Pancreas (tissue), 10 donors: ENCODE results near the gene SLCO3A1. TPM values are rescaled to one million over a fixed set of nuclear protein-coding genes. Genes with fewer than 3 reads are reported as not detected.

Experiments
- ATAC-seq, 4 donors: fragments of 200-7000 bp; cut with Tn5 transposase; one replicate each; pipeline versions ENCODE4 v1.8.0 to v1.9.1; 2020; ENCODE audit warnings: mild to moderate bottlenecking in 4 of 4, moderate library complexity in 4 of 4
- DNase-seq, 6 donors: peaks; one replicate each; pipeline ENCODE4 v3.0.0-alpha.2; 2020
- FAIRE-seq: peaks from 2 replicates; lab custom pipeline; 2012; peaks lifted over from hg19 to GRCh38; lab: Jason Lieb, UNC
- H3K27ac ChIP-seq, 4 donors: fragments of 200-600 bp; sonication (generic); 1 replicate in 3 of 4; 2 replicates in 1 of 4; pipeline versions ENCODE4 v1.5.0 to v1.8.0; 2020
- H3K27me3 ChIP-seq, 4 donors: fragments of 200-600 bp; one replicate each; pipeline ENCODE4 v1.8.0; 2021
- H3K36me3 ChIP-seq, 3 donors: fragments of 200-600 bp; sonication (generic) in 1 of 3; one replicate each; pipeline versions ENCODE4 v1.5.0 to v1.8.0; 2020 to 2021
- H3K4me1 ChIP-seq, 3 donors: fragments of 200-600 bp; one replicate each; pipeline ENCODE4 v1.8.0; 2021
- H3K4me3 ChIP-seq, 4 donors: fragments of 200-600 bp; sonication (generic) in 2 of 4; one replicate each; pipeline versions ENCODE4 v1.5.0 to v1.8.0; 2020 to 2021
- H3K9me3 ChIP-seq, 4 donors: fragments of 200-600 bp; one replicate each; pipeline ENCODE4 v1.8.0; 2021
- WGBS, 2 donors: extraction: QIAGEN DNeasy Blood & Tissue Kit; methylation state at CpG; one replicate each; pipeline ENCODE4 v1.1.7; 2013; 5-methylcytosine and 5-hydroxymethylcytosine counted together
- intact Hi-C, 3 donors: fragments of 100-400 bp; cut with DNase I; formaldehyde crosslinking; loops; one replicate each; pipeline versions ENCODE4 v1.11.1 to v1.14.2; 2022
- polyA plus RNA-seq, 2 donors: library from polyadenylated mRNA; stranded (reverse); fragments of 200-250 nt; gene quantifications; one replicate each; pipeline ENCODE4 v1.2.3, GENCODE V29; 2013
- total RNA-seq, 6 donors: library from RNA; stranded (reverse); fragmentation: NEBNext Ultra II Directional in 4 of 6; extraction: Animal tissue kit (Norgen Biotek cat#: 25700) in 4 of 6; gene quantifications; one replicate each; pipeline versions ENCODE4 v1.2.1 to v1.2.4, GENCODE V29; 2021 to 2023
- TF ChIP-seq, protein P1 (sequence below), 4 donors: fragments of 200-600 bp; sonication (generic) in 3 of 4; IDR thresholded peaks; one replicate each; pipeline versions ENCODE4 v1.5.0 to v1.8.0; 2021; ENCODE audit warnings: antibody characterized with exemption in 4 of 4
- donor health status: healthy with polysubstance abuse.
- donor health status: DM: no; HTN: no; CAD: no; lungs with moderate emphysema.
- donor health status: DM: no; HTN: no; CAD: no.
- donor health status: control.
- donor health status: control.
- donor health status: Bipolar disorder and iron deficiency.
- donor health status: DM: yes; HTN: yes; CAD: no.
- donor health status: DM: no; HTN: no; CAD: no.
- donor health status: DM: no; HTN: no; CAD: no.
- donor health status: DM: yes; HTN: yes; CAD: no.

Gene SLCO3A1
- total and polyA plus RNA-seq, 8 donors, result 3.4 to 15.5 (median 6.7) TPM

GRCh38 chr15:92187975-92188374 lies 334.5 kb downstream of the SLCO3A1 start:
- intact Hi-C loops, result no loop called here
- Histone ChIP-seq H3K4me1 (no peaks in the 10 kb centered on the region), H3K27me3 (peaks cover 0 to 2% (median 0%) of the 10 kb centered on the region in 4 donors), H3K27ac (no peak overlapping the region), H3K36me3 (no peaks in the 10 kb centered on the region), H3K4me3 (no peak overlapping the region), H3K9me3 (no peaks in the 10 kb centered on the region)
- DNase-seq, result no peak
- no peak for ATAC-seq
- 38 to 51% methylated on average over 4 of the region's 4 CpGs for WGBS, 2 donors
- TF ChIP-seq, protein P1, sequence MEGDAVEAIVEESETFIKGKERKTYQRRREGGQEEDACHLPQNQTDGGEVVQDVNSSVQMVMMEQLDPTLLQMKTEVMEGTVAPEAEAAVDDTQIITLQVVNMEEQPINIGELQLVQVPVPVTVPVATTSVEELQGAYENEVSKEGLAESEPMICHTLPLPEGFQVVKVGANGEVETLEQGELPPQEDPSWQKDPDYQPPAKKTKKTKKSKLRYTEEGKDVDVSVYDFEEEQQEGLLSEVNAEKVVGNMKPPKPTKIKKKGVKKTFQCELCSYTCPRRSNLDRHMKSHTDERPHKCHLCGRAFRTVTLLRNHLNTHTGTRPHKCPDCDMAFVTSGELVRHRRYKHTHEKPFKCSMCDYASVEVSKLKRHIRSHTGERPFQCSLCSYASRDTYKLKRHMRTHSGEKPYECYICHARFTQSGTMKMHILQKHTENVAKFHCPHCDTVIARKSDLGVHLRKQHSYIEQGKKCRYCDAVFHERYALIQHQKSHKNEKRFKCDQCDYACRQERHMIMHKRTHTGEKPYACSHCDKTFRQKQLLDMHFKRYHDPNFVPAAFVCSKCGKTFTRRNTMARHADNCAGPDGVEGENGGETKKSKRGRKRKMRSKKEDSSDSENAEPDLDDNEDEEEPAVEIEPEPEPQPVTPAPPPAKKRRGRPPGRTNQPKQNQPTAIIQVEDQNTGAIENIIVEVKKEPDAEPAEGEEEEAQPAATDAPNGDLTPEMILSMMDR (IDR thresholded peaks at IDR 0.05), result no peak
- FAIRE-seq, result no peak

- TF ChIP-seq, protein P1 (IDR thresholded peaks at IDR 0.05), result no peak
- Histone ChIP-seq H3K4me1 (no peaks in the 10 kb centered on the region), H3K36me3 (no peaks in the 10 kb centered on the region), H3K27me3 (peaks cover 0 to 2% (median 0%) of the 10 kb centered on the region in 4 donors), H3K27ac (no peak overlapping the region), H3K9me3 (no peaks in the 10 kb centered on the region), H3K4me3 (no peak overlapping the region)
- no peak for ATAC-seq
- DNase-seq, result no peak
- intact Hi-C loops, result no loop called here
- FAIRE-seq, result no peak
- 78 to 82% methylated on average over 4 of the region's 4 CpGs for WGBS, 2 donors
These were observed 335.7 kb downstream of the SLCO3A1 start for GRCh38 chr15:92189166-92189565.

- ATAC-seq (no peak), DNase-seq (no peak), FAIRE-seq (no peak)
- Histone ChIP-seq H3K9me3 (no peaks in the 10 kb centered on the region), H3K4me1 (no peaks in the 10 kb centered on the region), H3K36me3 (no peaks in the 10 kb centered on the region), H3K27me3 (no peaks in the 10 kb centered on the region), H3K27ac (no peak overlapping the region), H3K4me3 (no peak overlapping the region)
- 45 to 46% methylated on average over 2 of the region's 2 CpGs for WGBS, 2 donors
- TF ChIP-seq, protein P1 (IDR thresholded peaks at IDR 0.05), result no peak
- intact Hi-C loops, result no loop called here
These were observed 341.7 kb downstream of the SLCO3A1 start for GRCh38 chr15:92195241-92195640.

DNA sequence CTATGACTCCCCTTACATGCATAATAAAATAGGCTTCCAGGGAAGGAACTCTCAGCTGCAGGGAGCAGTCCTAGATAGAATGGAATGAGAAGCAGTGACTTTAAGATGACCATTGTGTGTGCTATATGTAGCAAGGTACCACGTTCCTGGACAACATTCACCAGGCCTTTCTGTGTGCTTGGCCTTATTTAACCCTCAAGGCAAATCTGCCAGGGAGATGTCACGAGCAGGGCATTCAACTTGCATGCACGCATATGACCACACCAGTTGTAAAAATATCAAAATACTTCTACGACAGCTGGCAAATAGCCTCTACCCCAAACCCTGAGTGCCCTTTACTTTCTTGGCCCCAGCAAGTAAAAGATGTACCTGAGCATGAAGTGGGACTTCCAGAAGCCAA lies 342.8 kb downstream of the SLCO3A1 start:
- ATAC-seq, result no peak
- H3K27ac ChIP-seq, result no peak overlapping the region
- no peaks in the 10 kb centered on the region for H3K27me3 ChIP-seq
- FAIRE-seq, result no peak
- no peaks in the 10 kb centered on the region for H3K36me3 ChIP-seq
- H3K9me3 ChIP-seq, result no peaks in the 10 kb centered on the region
- DNase-seq, result no peak
- intact Hi-C loops, result no loop called here
- no peaks in the 10 kb centered on the region for H3K4me1 ChIP-seq
- TF ChIP-seq, protein P1 (IDR thresholded peaks at IDR 0.05), result no peak
- 70 to 78% methylated on average over 4 of the region's 4 CpGs for WGBS, 2 donors
- no peak overlapping the region for H3K4me3 ChIP-seq

- DNase-seq, result no peak
- TF ChIP-seq, protein P1 (IDR thresholded peaks at IDR 0.05), result no peak
These were observed 344.2 kb downstream of the SLCO3A1 start for GRCh38 chr15:92197746-92198145.

More at GRCh38 chr15:92197746-92198145, 344.2 kb downstream of the SLCO3A1 start:
- Histone ChIP-seq H3K4me3 (no peak overlapping the region), H3K36me3 (no peaks in the 10 kb centered on the region), H3K9me3 (no peaks in the 10 kb centered on the region), H3K27me3 (no peaks in the 10 kb centered on the region), H3K4me1 (no peaks in the 10 kb centered on the region), H3K27ac (no peak overlapping the region)
- 49 to 54% methylated on average over 2 of the region's 2 CpGs for WGBS, 2 donors
- no peak for ATAC-seq
- no peak for FAIRE-seq
- intact Hi-C loops, result no loop called here
